RWPE2 (cell line): Measurements from ENCODE around the gene CCDC85A.

Experiments
- ATAC-seq: fragments of 200-7000 bp; cut with Tn5 transposase; 3 replicates; pipeline ENCODE4 v1.9.1; 2021; ENCODE audit warnings: low read depth
- DNase-seq: peaks from one replicate; pipeline ENCODE4 v3.0.0-alpha.2; 2020; ENCODE audit warnings: low spot score
- H3K27ac ChIP-seq: fragments of 450-650 bp; 2 replicates; pipeline ENCODE4 v1.5.1; 2017; ENCODE audit warnings: mild to moderate bottlenecking; ENCODE audit not compliant: poor library complexity, severe bottlenecking
- H3K27me3 ChIP-seq: fragments of 250-450 bp; sonication (Bioruptor Pico); 2 replicates; pipeline ENCODE4 v1.5.1; 2021; ENCODE audit warnings: mild to moderate bottlenecking, moderate library complexity; ENCODE audit not compliant: insufficient read depth, poor library complexity, severe bottlenecking
- H3K36me3 ChIP-seq: fragments of 250-450 bp; sonication (Bioruptor Pico); 2 replicates; pipeline ENCODE4 v1.5.1; 2020; ENCODE audit warnings: low read depth, mild to moderate bottlenecking, moderate library complexity
- H3K4me1 ChIP-seq: fragments of 250-450 bp; sonication (Bioruptor Pico); 2 replicates; pipeline ENCODE4 v1.5.1; 2021; ENCODE audit warnings: mild to moderate bottlenecking, moderate library complexity; ENCODE audit not compliant: insufficient read depth, poor library complexity, severe bottlenecking
- H3K4me3 ChIP-seq: fragments of 250-450 bp; sonication (Bioruptor Pico); 2 replicates; pipeline ENCODE4 v1.5.1; 2021; ENCODE audit warnings: mild to moderate bottlenecking, moderate library complexity; ENCODE audit not compliant: severe bottlenecking
- H3K9me3 ChIP-seq: fragments of 250-450 bp; sonication (Bioruptor Pico); 2 replicates; pipeline ENCODE4 v1.5.1; 2021; ENCODE audit warnings: mild to moderate bottlenecking, moderate library complexity; ENCODE audit not compliant: severe bottlenecking
- CTCF ChIP-seq: fragments of 450-650 bp; IDR thresholded peaks from one replicate; pipeline ENCODE4 v1.5.1; 2017; ENCODE audit warnings: mild to moderate bottlenecking, moderate library complexity; ENCODE audit not compliant: poor library complexity, severe bottlenecking

The CCDC85A gene

GRCh38 chr2:56231361-56231760 lies 47.6 kb downstream of the CCDC85A start:
- Histone ChIP-seq H3K4me1 (peaks cover 24% of the 10 kb centered on the region), H3K9me3 (no peaks in the 10 kb centered on the region), H3K36me3 (no peaks in the 10 kb centered on the region), H3K27me3 (no peaks in the 10 kb centered on the region), H3K4me3 (no peak overlapping the region), H3K27ac (no peak overlapping the region)
- ATAC-seq (no peak), DNase-seq (no peak)
- TF ChIP-seq CTCF: no peak

- DNase-seq (no peak), ATAC-seq (no peak)
- H3K4me1 ChIP-seq: peaks cover 24% of the 10 kb centered on the region
- no peaks in the 10 kb centered on the region for H3K36me3 ChIP-seq
- no peaks in the 10 kb centered on the region for H3K27me3 ChIP-seq
- H3K4me3 ChIP-seq: no peak overlapping the region
- H3K9me3 ChIP-seq: no peaks in the 10 kb centered on the region
- H3K27ac ChIP-seq: no peak overlapping the region
- no peak for TF ChIP-seq CTCF
Measured at GRCh38 chr2:56232912-56233311, 49.1 kb downstream of the CCDC85A start.

- Histone ChIP-seq H3K36me3 (no peaks in the 10 kb centered on the region), H3K4me3 (no peak overlapping the region), H3K27me3 (no peaks in the 10 kb centered on the region), H3K9me3 (no peaks in the 10 kb centered on the region), H3K27ac (no peak overlapping the region), H3K4me1 (peaks cover 15% of the 10 kb centered on the region)
- TF ChIP-seq CTCF: no peak
- DNase-seq: no peak
- ATAC-seq: no peak
Measured at GRCh38 chr2:56234241-56234640, 50.5 kb downstream of the CCDC85A start.

- ATAC-seq (no peak), DNase-seq (no peak)
- Histone ChIP-seq H3K36me3 (no peaks in the 10 kb centered on the region), H3K4me1 (peaks cover 4% of the 10 kb centered on the region), H3K27me3 (no peaks in the 10 kb centered on the region), H3K4me3 (no peak overlapping the region), H3K9me3 (no peaks in the 10 kb centered on the region), H3K27ac (peak overlapping the region; percentile 22)
- no peak for TF ChIP-seq CTCF
Measured at GRCh38 chr2:56239030-56239429, 55.2 kb downstream of the CCDC85A start.

GRCh38 chr2:56239437-56239836 lies 55.6 kb downstream of the CCDC85A start:
- Histone ChIP-seq H3K27ac (peak overlapping the region; percentile 22), H3K27me3 (no peaks in the 10 kb centered on the region), H3K4me3 (no peak overlapping the region), H3K9me3 (no peaks in the 10 kb centered on the region), H3K4me1 (peaks cover 4% of the 10 kb centered on the region), H3K36me3 (no peaks in the 10 kb centered on the region)
- ATAC-seq (peak; percentile 91), DNase-seq (no peak)
- TF ChIP-seq CTCF: no peak
